IMR-90 (cell line): Measurements from ENCODE around the gene TRPV4. TPM values are rescaled to one million over a fixed set of nuclear protein-coding genes. Genes with fewer than 3 reads are reported as not detected.
A peak's percentile ranks its signal among the peaks of the same experiment; 100 is the strongest.

Experiments
- ATAC-seq: fragments of 200-7000 bp; cut with Tn5 transposase; 2 replicates; pipeline ENCODE4 v1.9.1; 2020; ENCODE audit warnings: low read depth, mild to moderate bottlenecking, moderate library complexity
- BruUV-seq: library from RNA; stranded (reverse); fragments of 400-500 nt; replicated peaks from 2 replicates; lab custom pipeline; 2021; lab: Mats Ljungman, UMichigan
- CTCF ChIA-PET: fragments of 300-600 bp; formaldehyde crosslinking; extraction: SDS; loops from one replicate; lab custom pipeline; 2021; ENCODE audit warnings: antibody characterized with exemption; lab: Yijun Ruan, JAX
- POLR2A ChIA-PET: fragments of 300-600 bp; sonication (Branson Sonifier 250); formaldehyde crosslinking; loops from one replicate; lab custom pipeline; 2022; ENCODE audit warnings: antibody characterized with exemption; ENCODE audit not compliant: unreplicated experiment; lab: Charles Lee
- DNase-seq: peaks from one replicate; pipeline ENCODE4 v3.0.0; 2013
- H2AFZ ChIP-seq: replicated peaks from 2 replicates; pipeline ENCODE3; 2013; ENCODE audit warnings: low read length, mild to moderate bottlenecking; ENCODE audit not compliant: poor library complexity
- H2AK5ac ChIP-seq: 2 replicates; pipeline ENCODE4 v1.6.1; 2013; ENCODE audit warnings: low read depth, low read length, inconsistent platforms
- H2AK9ac ChIP-seq: replicated peaks from 2 replicates; pipeline ENCODE3; 2013; ENCODE audit warnings: mild to moderate bottlenecking, low read depth, low read length, moderate library complexity; ENCODE audit not compliant: poor library complexity
- H2BK120ac ChIP-seq: 2 replicates; pipeline ENCODE4 v1.6.1; 2013; ENCODE audit warnings: low read depth, low read length, inconsistent platforms
- H2BK15ac ChIP-seq: 3 replicates; pipeline ENCODE4 v1.6.1; 2013; ENCODE audit warnings: low read depth, low read length, inconsistent platforms
- H2BK20ac ChIP-seq: 2 replicates; pipeline ENCODE4 v1.6.1; 2013; ENCODE audit warnings: low read depth, mild to moderate bottlenecking, inconsistent platforms, low read length, moderate library complexity
- H2BK5ac ChIP-seq: 2 replicates; pipeline ENCODE4 v1.6.1; 2013; ENCODE audit warnings: mild to moderate bottlenecking, low read depth, low read length, inconsistent platforms; ENCODE audit not compliant: poor library complexity, severe bottlenecking
- H3K14ac ChIP-seq: replicated peaks from 2 replicates; pipeline ENCODE4 v1.6.1; 2013; ENCODE audit warnings: low read depth, low read length, inconsistent platforms
- H3K18ac ChIP-seq: 2 replicates; pipeline ENCODE4 v1.6.1; 2013; ENCODE audit warnings: low read depth, low read length, control low read depth
- H3K23ac ChIP-seq: 2 replicates; pipeline ENCODE4 v1.6.1; 2013; ENCODE audit warnings: low read depth, low read length, inconsistent platforms
- H3K27ac ChIP-seq: 2 replicates; pipeline ENCODE4 v1.5.1; 2013; ENCODE audit warnings: mild to moderate bottlenecking, control low read depth, low read length; ENCODE audit not compliant: insufficient read depth
- H3K27me3 ChIP-seq: 2 replicates; pipeline ENCODE4 v1.6.1; 2013; ENCODE audit warnings: low read length; ENCODE audit not compliant: control insufficient read depth, insufficient read depth
- H3K36me3 ChIP-seq: 2 replicates; pipeline ENCODE4 v1.6.1; 2013; ENCODE audit warnings: low read length, mixed read lengths; ENCODE audit not compliant: control insufficient read depth, insufficient read depth
- H3K4ac ChIP-seq: 2 replicates; pipeline ENCODE4 v1.6.1; 2013; ENCODE audit warnings: low read depth, low read length, inconsistent platforms
- H3K4me1 ChIP-seq: 2 replicates; pipeline ENCODE4 v1.6.1; 2013; ENCODE audit warnings: low read length, mixed read lengths; ENCODE audit not compliant: control insufficient read depth, insufficient read depth
- H3K4me2 ChIP-seq: 2 replicates; pipeline ENCODE4 v1.6.1; 2013; ENCODE audit warnings: low read depth, mild to moderate bottlenecking, control low read depth, low read length, moderate library complexity
- H3K4me3 ChIP-seq: 2 replicates; pipeline ENCODE4 v1.5.1; 2013; ENCODE audit warnings: low read depth, mild to moderate bottlenecking, control low read depth, low read length, moderate library complexity; ENCODE audit not compliant: insufficient read depth
- H3K56ac ChIP-seq: 2 replicates; pipeline ENCODE4 v1.6.1; 2013; ENCODE audit warnings: low read length, inconsistent platforms; ENCODE audit not compliant: insufficient read depth; ENCODE audit errors: extremely low read depth
- H3K79me1 ChIP-seq, 2 experiments: 2 replicates each; pipeline ENCODE4 v1.6.1; 2013; ENCODE audit warnings: low read length in 2 of 2, inconsistent platforms in 1 of 2, low read depth in 1 of 2
- H3K9ac ChIP-seq: 2 replicates; pipeline ENCODE4 v1.6.1; 2013; ENCODE audit warnings: low read depth, low read length, control low read depth
- H3K9me1 ChIP-seq: 2 replicates; pipeline ENCODE4 v1.6.1; 2013; ENCODE audit warnings: low read length, inconsistent platforms; ENCODE audit not compliant: insufficient read depth
- H3K9me3 ChIP-seq: 2 replicates; pipeline ENCODE4 v1.6.1; 2013; ENCODE audit warnings: low read length; ENCODE audit not compliant: control insufficient read depth, insufficient read depth
- H4K20me1 ChIP-seq: 2 replicates; pipeline ENCODE4 v1.6.1; 2013; ENCODE audit warnings: low read length, inconsistent platforms; ENCODE audit not compliant: insufficient read depth
- H4K5ac ChIP-seq: 2 replicates; pipeline ENCODE4 v1.6.1; 2013; ENCODE audit warnings: mild to moderate bottlenecking, low read depth, low read length, control low read depth
- H4K8ac ChIP-seq, 2 experiments: 2 replicates each; pipeline ENCODE4 v1.6.1; 2013; ENCODE audit warnings: low read depth in 2 of 2, low read length in 2 of 2, control low read depth in 1 of 2, inconsistent platforms in 1 of 2
- H4K91ac ChIP-seq: 2 replicates; pipeline ENCODE4 v1.6.1; 2013; ENCODE audit warnings: low read depth, low read length, inconsistent platforms; ENCODE audit not compliant: insufficient read depth
- CEBPB ChIP-seq: IDR thresholded peaks from 2 replicates; pipeline ENCODE4 v1.6.1; 2012; ENCODE audit warnings: low read depth, low read length, improper control_type of control experiment
- SMC3 ChIP-seq: fragments of 150-350 bp; IDR thresholded peaks from 2 replicates; pipeline ENCODE4 v1.6.1; 2016; ENCODE audit warnings: low read depth, mild to moderate bottlenecking, antibody characterized with exemption, low read length, moderate library complexity
- WGBS, 2 experiments: methylation state at CpG; one replicate each; pipeline versions ENCODE4 v1.1.5 to v1.1.7; 2013; ENCODE audit warnings: missing lambda C conversion rate in 2 of 2; ENCODE audit not compliant: insufficient read length in 1 of 2; ENCODE audit errors: extremely low coverage in 2 of 2; 5-methylcytosine and 5-hydroxymethylcytosine counted together
- dilution Hi-C: fragments of 300-500 bp; cut with HindIII; formaldehyde crosslinking; loops from one replicate; pipeline ENCODE4 v1.14.3; 2018; ENCODE audit warnings: low sequenced_read_pairs; ENCODE audit not compliant: unreplicated experiment
- in situ Hi-C: fragments of 300-500 bp; cut with MboI; formaldehyde crosslinking; loops from 3 replicates; pipeline ENCODE4 v1.14.3; 2019; ENCODE audit warnings: low sequenced_read_pairs, inconsistent platforms, mixed read lengths
- intact Hi-C: fragments of 100-400 bp; cut with micrococcal nuclease; formaldehyde crosslinking; loops from 2 replicates; pipeline ENCODE4 v1.10.0; 2022
- polyA plus RNA-seq, 3 experiments: library from polyadenylated mRNA; depleted of rRNA; stranded (reverse); fragments of >200 nt; gene quantifications; 2 replicates each; pipeline ENCODE4 v1.2.3, GENCODE V29; 2012; ENCODE audit warnings: low replicate concordance in 1 of 3
- total RNA-seq: library from RNA; depleted of rRNA; stranded (reverse); fragments of >200 nt; gene quantifications from 2 replicates; pipeline ENCODE4 v1.2.3, GENCODE V29; 2012

The TRPV4 gene
- total and polyA plus RNA-seq, 2 of the 4 experiments (the other 2 are of a cell fraction) = 1.1 to 6.1 TPM

- no peak overlapping the region for H4K91ac ChIP-seq
- TF ChIP-seq SMC3 (no peak), CEBPB (peak; percentile 29; the same call in 1 of the 2 replicates)
- no peak overlapping the region for H3K18ac ChIP-seq
- in situ Hi-C loops = no loop called here
- dilution Hi-C loops = no loop called here
- no peak overlapping the region for H2BK5ac ChIP-seq
- H3K79me1 ChIP-seq = no peaks in the 10 kb centered on the region
- ATAC-seq = no peak
- ChIA-PET POLR2A (no interaction called here), CTCF (no interaction called here)
- H2AK5ac ChIP-seq = no peak overlapping the region
- H3K36me3 ChIP-seq = no peaks in the 10 kb centered on the region
- no peak overlapping the region for H3K4me3 ChIP-seq
- H2BK20ac ChIP-seq = no peak overlapping the region
- no peak overlapping the region for H3K9ac ChIP-seq
- H2BK120ac ChIP-seq = no peak overlapping the region
- H3K4me1 ChIP-seq = peaks cover 2% of the 10 kb centered on the region; the same call in 1 of the 2 replicates
- H4K20me1 ChIP-seq = peaks cover 6% of the 10 kb centered on the region
- H3K23ac ChIP-seq = no peak overlapping the region
- H4K5ac ChIP-seq = no peak overlapping the region
- H3K27ac ChIP-seq = no peak overlapping the region
- H3K9me3 ChIP-seq = no peaks in the 10 kb centered on the region
- peak overlapping the region; percentile 5 for H2AFZ ChIP-seq
- no peak overlapping the region for H3K4me2 ChIP-seq
- H2BK15ac ChIP-seq = no peak overlapping the region
- H4K8ac ChIP-seq = no peak overlapping the region
- 95% methylated on average over 4 of the region's 16 CpGs; no CpG with 5 or more reads in 1 of the 2 experiments for WGBS, 2 experiments
- no peak overlapping the region for H3K56ac ChIP-seq
- no peak overlapping the region for H2AK9ac ChIP-seq
- H3K4ac ChIP-seq = no peak overlapping the region
- H3K27me3 ChIP-seq = no peaks in the 10 kb centered on the region
- no peak for DNase-seq
- intact Hi-C loops = no loop called here
- no TSS peak for BruUV-seq
- H3K14ac ChIP-seq = no peak overlapping the region
- no peaks in the 10 kb centered on the region for H3K9me1 ChIP-seq
These were observed 12.3 kb downstream of the TRPV4 start for GRCh38 chr12:109820816-109821381.
